ENCODE results near the gene BET1L. TPM values are rescaled to one million over a fixed set of nuclear protein-coding genes. Genes with fewer than 3 reads are reported as not detected.
A peak's percentile ranks its signal among the peaks of the same experiment; 100 is the strongest.

Gene BET1L
- total RNA-seq, 1 donor from 2014 or later = 13.1 TPM

DNA sequence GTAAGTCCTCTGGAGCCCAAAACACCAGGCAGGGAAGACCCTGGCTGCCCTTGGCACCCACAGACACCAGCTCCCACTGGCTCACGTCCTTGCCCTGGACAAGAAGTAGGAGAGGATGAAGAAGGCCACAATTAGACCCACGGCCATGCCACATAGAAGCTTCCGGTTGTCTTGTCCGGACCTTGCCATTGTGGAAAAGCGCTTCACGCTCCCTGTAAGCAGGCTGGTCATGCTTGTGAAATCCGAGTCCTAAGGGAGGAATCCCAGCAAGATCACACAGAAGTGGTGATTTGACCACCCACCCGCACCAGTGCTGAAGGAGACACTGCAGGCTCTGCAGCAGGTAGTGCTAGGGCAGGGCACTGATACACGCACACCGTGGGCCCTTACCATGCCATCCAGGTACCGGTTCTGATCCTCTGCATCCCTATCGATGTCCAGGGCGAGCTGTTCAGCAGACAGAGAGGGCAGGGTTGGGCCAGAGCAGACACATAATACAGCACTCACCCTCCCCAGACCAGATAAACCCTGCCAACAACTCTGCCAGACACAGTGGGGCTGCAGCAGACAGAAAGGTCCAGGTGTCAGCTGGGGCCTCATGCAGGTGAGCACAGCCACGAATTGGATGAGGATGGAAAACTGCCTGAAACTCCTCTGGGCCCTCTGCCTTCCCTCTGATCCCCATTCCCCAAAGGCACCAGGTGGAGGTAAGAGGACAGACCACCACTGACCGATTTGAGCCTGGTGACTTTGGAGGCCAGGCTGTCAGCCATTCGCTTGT lies 1.8 kb downstream of the BET1L start:
- no peaks in the 10 kb centered on the region for H3K9me3 ChIP-seq (ENCODE audit: low read depth)
- peaks cover 12% of the 10 kb centered on the region for H3F3A ChIP-seq (ENCODE audit: low read depth)
- no peak for TF ChIP-seq EZH2phosphoT487 (IDR thresholded peaks at IDR 0.05)
- no peak for TF ChIP-seq EZH2 (IDR thresholded peaks at IDR 0.05)
- TF ChIP-seq, protein P1, sequence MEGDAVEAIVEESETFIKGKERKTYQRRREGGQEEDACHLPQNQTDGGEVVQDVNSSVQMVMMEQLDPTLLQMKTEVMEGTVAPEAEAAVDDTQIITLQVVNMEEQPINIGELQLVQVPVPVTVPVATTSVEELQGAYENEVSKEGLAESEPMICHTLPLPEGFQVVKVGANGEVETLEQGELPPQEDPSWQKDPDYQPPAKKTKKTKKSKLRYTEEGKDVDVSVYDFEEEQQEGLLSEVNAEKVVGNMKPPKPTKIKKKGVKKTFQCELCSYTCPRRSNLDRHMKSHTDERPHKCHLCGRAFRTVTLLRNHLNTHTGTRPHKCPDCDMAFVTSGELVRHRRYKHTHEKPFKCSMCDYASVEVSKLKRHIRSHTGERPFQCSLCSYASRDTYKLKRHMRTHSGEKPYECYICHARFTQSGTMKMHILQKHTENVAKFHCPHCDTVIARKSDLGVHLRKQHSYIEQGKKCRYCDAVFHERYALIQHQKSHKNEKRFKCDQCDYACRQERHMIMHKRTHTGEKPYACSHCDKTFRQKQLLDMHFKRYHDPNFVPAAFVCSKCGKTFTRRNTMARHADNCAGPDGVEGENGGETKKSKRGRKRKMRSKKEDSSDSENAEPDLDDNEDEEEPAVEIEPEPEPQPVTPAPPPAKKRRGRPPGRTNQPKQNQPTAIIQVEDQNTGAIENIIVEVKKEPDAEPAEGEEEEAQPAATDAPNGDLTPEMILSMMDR (IDR thresholded peaks at IDR 0.05) = no peak
- H4K20me1 ChIP-seq (ENCODE audit: low read depth) = peaks cover 20% of the 10 kb centered on the region
- DNase-seq (ENCODE audit: low spot score) = no peak
- Mint-ChIP-seq H3K27ac (no peak overlapping the region), H3K36me3 (peaks cover 4% of the 10 kb centered on the region), H3K9me3 (no peaks in the 10 kb centered on the region), H3K4me1 (peaks cover 16% of the 10 kb centered on the region), H3K27me3 (ENCODE audit: insufficient read depth, low read depth) (peaks cover 4% of the 10 kb centered on the region), H3K4me3 (peak overlapping the region; percentile 99)
- no peaks in the 10 kb centered on the region for H3K36me3 ChIP-seq
- no peak overlapping the region for H3K27ac ChIP-seq
- peaks cover 11% of the 10 kb centered on the region for H3K4me1 ChIP-seq
- no peak overlapping the region for H3K4me3 ChIP-seq
- no peak overlapping the region for H2AFZ ChIP-seq (replicated peaks)
- H3K4me2 ChIP-seq = no peak overlapping the region
- no peak overlapping the region for H3K9ac ChIP-seq
- no peaks in the 10 kb centered on the region for H3K27me3 ChIP-seq
- H3K79me2 ChIP-seq (ENCODE audit: low read depth) = peaks cover 35% of the 10 kb centered on the region

DNA sequence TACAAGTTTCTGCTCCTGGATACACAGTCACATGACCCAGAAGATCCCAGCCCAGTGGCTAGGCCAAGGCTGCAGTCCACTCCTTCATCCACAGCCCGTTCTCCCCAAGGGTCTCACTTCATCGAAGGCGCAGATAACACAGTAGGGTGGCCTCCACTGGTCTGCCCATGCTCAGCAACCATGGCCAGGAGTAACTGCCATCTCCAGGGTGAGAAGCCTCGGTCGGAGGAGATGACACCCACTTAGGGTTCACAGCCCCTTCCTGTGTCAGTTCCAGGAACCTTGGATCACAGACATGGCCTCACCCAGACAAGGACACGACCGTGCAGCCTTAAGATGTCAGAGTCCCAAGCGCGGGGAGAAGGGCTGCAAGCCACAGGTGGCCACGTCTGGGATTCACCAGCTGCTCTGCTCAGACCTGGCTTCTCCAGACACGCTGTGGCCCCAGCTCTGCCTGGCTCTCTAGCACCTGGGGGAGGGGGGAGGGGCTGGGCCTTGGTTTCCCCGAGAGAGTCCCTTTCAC lies 2.6 kb downstream of the BET1L start:
- no peak for DNase-seq (ENCODE audit: low spot score)
- TF ChIP-seq EZH2phosphoT487 (IDR thresholded peaks at IDR 0.05) (no peak), EZH2 (IDR thresholded peaks at IDR 0.05) (no peak)
- TF ChIP-seq, protein P1 (IDR thresholded peaks at IDR 0.05) = no peak
- Mint-ChIP-seq H3K27me3 (ENCODE audit: insufficient read depth, low read depth) (peaks cover 2% of the 10 kb centered on the region), H3K4me3 (peak overlapping the region; percentile 15), H3K9me3 (no peaks in the 10 kb centered on the region), H3K36me3 (no peaks in the 10 kb centered on the region), H3K4me1 (peaks cover 10% of the 10 kb centered on the region), H3K27ac (no peak overlapping the region)
- H3K4me2 ChIP-seq = no peak overlapping the region
- H3K9ac ChIP-seq = no peak overlapping the region
- peaks cover 9% of the 10 kb centered on the region for H3K4me1 ChIP-seq
- no peak overlapping the region for H3K27ac ChIP-seq
- H3K36me3 ChIP-seq = no peaks in the 10 kb centered on the region
- H4K20me1 ChIP-seq (ENCODE audit: low read depth) = peaks cover 19% of the 10 kb centered on the region
- H3F3A ChIP-seq (ENCODE audit: low read depth) = peaks cover 12% of the 10 kb centered on the region
- H3K4me3 ChIP-seq = no peak overlapping the region
- no peak overlapping the region for H2AFZ ChIP-seq (replicated peaks)
- no peaks in the 10 kb centered on the region for H3K27me3 ChIP-seq
- H3K9me3 ChIP-seq (ENCODE audit: low read depth) = no peaks in the 10 kb centered on the region
- peaks cover 29% of the 10 kb centered on the region for H3K79me2 ChIP-seq (ENCODE audit: low read depth)

DNA sequence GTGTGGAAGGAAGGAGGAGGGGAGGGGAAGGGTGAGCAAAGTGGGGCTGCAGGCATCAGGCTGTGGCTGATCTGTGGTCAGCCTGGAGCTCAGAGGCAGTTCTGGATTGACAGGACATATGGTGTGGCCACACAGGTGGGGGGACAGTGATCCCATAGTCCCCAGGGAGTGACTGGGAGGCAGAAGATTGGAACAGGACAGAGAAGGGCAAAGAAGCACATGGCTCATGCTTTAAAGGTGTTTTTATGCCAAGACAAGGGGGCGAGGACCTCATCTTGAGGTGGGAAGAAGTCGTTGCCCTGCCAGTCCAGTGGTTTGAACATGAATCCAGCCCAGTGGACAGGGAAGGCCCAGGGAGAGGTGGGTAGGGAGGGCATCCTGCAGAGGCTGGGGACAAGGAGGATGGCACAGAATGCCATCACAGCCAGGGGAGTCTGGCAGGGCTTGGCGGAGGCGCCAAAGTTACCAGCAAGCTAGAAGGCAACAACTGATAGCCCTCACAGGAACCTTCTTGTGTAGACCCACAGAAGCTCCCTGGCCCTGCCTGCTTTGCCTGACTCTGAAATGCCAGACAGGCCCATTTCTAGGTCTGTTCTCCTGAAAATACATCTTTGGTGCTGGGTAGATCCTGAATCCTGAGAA lies 3.1 kb downstream of the BET1L start:
- TF ChIP-seq EZH2phosphoT487 (IDR thresholded peaks at IDR 0.05) = no peak
- TF ChIP-seq, protein P1 (IDR thresholded peaks at IDR 0.05) = no peak
- TF ChIP-seq EZH2 (IDR thresholded peaks at IDR 0.05) = no peak
- Mint-ChIP-seq H3K36me3 (no peaks in the 10 kb centered on the region), H3K27ac (no peak overlapping the region), H3K4me1 (peaks cover 7% of the 10 kb centered on the region), H3K27me3 (ENCODE audit: insufficient read depth, low read depth) (peaks cover 2% of the 10 kb centered on the region), H3K9me3 (no peaks in the 10 kb centered on the region), H3K4me3 (peak overlapping the region; percentile 28)
- Histone ChIP-seq H3K4me2 (no peak overlapping the region), H3K79me2 (ENCODE audit: low read depth) (peaks cover 23% of the 10 kb centered on the region), H3K4me1 (peaks cover 4% of the 10 kb centered on the region), H3K27me3 (no peaks in the 10 kb centered on the region), H3F3A (ENCODE audit: low read depth) (peaks cover 12% of the 10 kb centered on the region), H3K9ac (no peak overlapping the region), H3K9me3 (ENCODE audit: low read depth) (no peaks in the 10 kb centered on the region), H3K27ac (no peak overlapping the region), H2AFZ (replicated peaks) (no peak overlapping the region), H3K36me3 (no peaks in the 10 kb centered on the region), H4K20me1 (ENCODE audit: low read depth) (peaks cover 13% of the 10 kb centered on the region), H3K4me3 (no peak overlapping the region)
- DNase-seq (ENCODE audit: low spot score) = no peak

All from neural progenitor cell (in vitro differentiated cells).